ENCODE measurements around the gene RHEB. TPM values are rescaled to one million over a fixed set of nuclear protein-coding genes. Genes with fewer than 3 reads are reported as not detected.
A peak's percentile ranks its signal among the peaks of the same experiment; 100 is the strongest.

RHEB gene
- total and polyA plus RNA-seq, 2 of the 4 experiments (the other 2 are of a cell fraction) = 19.7 to 67.2 TPM

DNA sequence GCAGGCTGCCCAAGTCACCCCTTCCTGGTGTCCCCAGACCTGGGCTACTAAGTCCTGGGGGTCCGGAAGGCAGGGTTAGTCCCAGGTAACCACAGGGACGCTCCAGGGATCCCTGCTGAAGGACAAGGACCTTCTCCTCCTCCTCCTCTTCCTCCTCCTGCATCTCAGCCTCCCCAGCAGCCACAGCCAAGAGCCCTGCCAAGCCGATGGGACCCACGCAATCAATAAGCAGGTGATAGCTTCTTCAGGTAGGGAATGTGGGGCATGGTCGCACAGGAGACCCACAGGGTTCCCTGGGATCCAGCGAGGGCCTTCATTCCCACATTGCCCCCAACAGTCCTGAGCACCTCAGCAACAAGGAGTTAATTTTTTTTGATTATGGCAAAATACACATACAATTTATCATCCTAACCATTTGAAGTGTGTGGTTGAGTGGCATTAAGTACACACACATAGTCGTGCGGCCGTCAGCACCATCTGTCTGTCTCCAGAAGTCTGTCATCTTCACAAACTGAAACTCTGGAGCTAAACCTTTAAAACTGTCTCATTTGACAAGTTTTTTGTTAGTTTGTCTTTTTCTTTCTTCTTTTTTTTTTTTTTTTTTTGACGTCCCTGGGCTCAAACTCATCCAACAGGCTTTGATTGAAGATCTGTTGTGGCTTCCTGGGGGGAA, 91.9 kb downstream of the RHEB start:
- CTCF ChIA-PET = no interaction called here
- BruUV-seq (replicated peaks) = no TSS peak
- Histone ChIP-seq H3K23ac (ENCODE audit: low read depth, low read length) (no peak overlapping the region; the same call in 1 of the 2 replicates), H3K79me1 (ENCODE audit: low read depth in 1 of 2, low read length in 2 of 2) (no peaks in the 10 kb centered on the region; a peak in 1 of 4 replicates), H2AFZ (replicated peaks; ENCODE audit: low read length, poor library complexity) (peak overlapping the region; percentile 78), H3K4me3 (ENCODE audit: insufficient read depth, low read depth, low read length) (no peak overlapping the region), H3K14ac (replicated peaks; ENCODE audit: low read depth, low read length) (peak overlapping the region; percentile 38), H4K8ac (ENCODE audit: low read depth in 2 of 2, low read length in 2 of 2) (peak overlapping the region; percentile 59 to 61; a peak in 3 of 4 replicates), H2BK15ac (ENCODE audit: low read depth, low read length) (peak overlapping the region; percentile 90; the same call in 2 of the 3 replicates), H3K56ac (ENCODE audit: extremely low read depth, insufficient read depth, low read length) (no peak overlapping the region), H3K9me3 (ENCODE audit: control insufficient read depth, insufficient read depth, low read length) (no peaks in the 10 kb centered on the region), H3K9me1 (ENCODE audit: insufficient read depth, low read length) (peaks cover 13% of the 10 kb centered on the region), H3K18ac (ENCODE audit: low read depth, low read length) (peak overlapping the region; percentile 72), H3K4me2 (ENCODE audit: low read depth, low read length) (no peak overlapping the region), H3K4me1 (ENCODE audit: control insufficient read depth, insufficient read depth, low read length) (peaks cover 39% of the 10 kb centered on the region), H3K27me3 (ENCODE audit: control insufficient read depth, insufficient read depth, low read length) (peaks cover 2% of the 10 kb centered on the region; the same call in 1 of the 2 replicates), H2BK5ac (ENCODE audit: low read depth, low read length, poor library complexity, severe bottlenecking) (peak overlapping the region; percentile 71), H3K9ac (ENCODE audit: low read depth, low read length) (no peak overlapping the region), H2BK20ac (ENCODE audit: low read depth, low read length) (peak overlapping the region; percentile 77), H2BK120ac (ENCODE audit: low read depth, low read length) (peak overlapping the region; percentile 95), H4K5ac (ENCODE audit: low read depth, low read length) (peak overlapping the region; percentile 74), H2AK5ac (ENCODE audit: low read depth, low read length) (peak overlapping the region; percentile 93), H3K4ac (ENCODE audit: low read depth, low read length) (peak overlapping the region; percentile 92), H4K20me1 (ENCODE audit: insufficient read depth, low read length) (peaks cover 5% of the 10 kb centered on the region; the same call in 1 of the 2 replicates), H3K36me3 (ENCODE audit: control insufficient read depth, insufficient read depth, low read length) (no peaks in the 10 kb centered on the region), H3K27ac (ENCODE audit: insufficient read depth, low read length) (peak overlapping the region; percentile 36; the same call in 1 of the 2 replicates), H4K91ac (ENCODE audit: insufficient read depth, low read depth, low read length) (peak overlapping the region; percentile 94), H2AK9ac (replicated peaks; ENCODE audit: low read depth, low read length, poor library complexity) (peak overlapping the region; percentile 76)
- no peak for DNase-seq
- dilution Hi-C loops (cut with HindIII; ENCODE audit: low sequenced_read_pairs, unreplicated experiment) (no loop called here), intact Hi-C loops (cut with micrococcal nuclease) (loop anchor here (5.0 kb wide), 1 partner anchor 61 kb away; no protein-coding TSS in a partner anchor), in situ Hi-C loops (cut with MboI; ENCODE audit: low sequenced_read_pairs) (no loop called here)
- ATAC-seq (ENCODE audit: low read depth) = no peak
- no CpG with 5 or more reads among the region's 10 CpGs for WGBS, 2 experiments (ENCODE audit: extremely low coverage in 2 of 2, insufficient read length in 1 of 2)
- POLR2A ChIA-PET (ENCODE audit: unreplicated experiment) = no interaction called here
- TF ChIP-seq MAZ (IDR thresholded peaks at IDR 0.05; ENCODE audit: borderline replicate concordance, low read depth, low read length) (no peak), FOS (IDR thresholded peaks at IDR 0.05; ENCODE audit: low read depth, low read length) (no peak), CHD1 (IDR thresholded peaks at IDR 0.05; ENCODE audit: low read depth, low read length) (no peak), RCOR1 (IDR thresholded peaks at IDR 0.05; ENCODE audit: insufficient replicate concordance, low read length) (no peak), RAD21 (IDR thresholded peaks at IDR 0.05; ENCODE audit: low read length) (no peak), MXI1 (IDR thresholded peaks at IDR 0.05; ENCODE audit: borderline replicate concordance, low read depth, low read length) (no peak), POLR2A (IDR thresholded peaks at IDR 0.05; ENCODE audit: low read depth, low read length) (no peak), SMC3 (IDR thresholded peaks at IDR 0.05; ENCODE audit: low read depth, low read length) (no peak), NFE2L2 (IDR thresholded peaks at IDR 0.05; ENCODE audit: low read depth, low read length) (no peak), BHLHE40 (IDR thresholded peaks at IDR 0.05; ENCODE audit: low read depth, low read length) (no peak), RFX5 (IDR thresholded peaks at IDR 0.05; ENCODE audit: low read depth, low read length) (no peak), MAFK (IDR thresholded peaks at IDR 0.05; ENCODE audit: low read depth, low read length) (no peak)
- TF ChIP-seq, protein P1, sequence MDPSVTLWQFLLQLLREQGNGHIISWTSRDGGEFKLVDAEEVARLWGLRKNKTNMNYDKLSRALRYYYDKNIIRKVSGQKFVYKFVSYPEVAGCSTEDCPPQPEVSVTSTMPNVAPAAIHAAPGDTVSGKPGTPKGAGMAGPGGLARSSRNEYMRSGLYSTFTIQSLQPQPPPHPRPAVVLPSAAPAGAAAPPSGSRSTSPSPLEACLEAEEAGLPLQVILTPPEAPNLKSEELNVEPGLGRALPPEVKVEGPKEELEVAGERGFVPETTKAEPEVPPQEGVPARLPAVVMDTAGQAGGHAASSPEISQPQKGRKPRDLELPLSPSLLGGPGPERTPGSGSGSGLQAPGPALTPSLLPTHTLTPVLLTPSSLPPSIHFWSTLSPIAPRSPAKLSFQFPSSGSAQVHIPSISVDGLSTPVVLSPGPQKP (IDR thresholded peaks at IDR 0.05; ENCODE audit: borderline replicate concordance, low read depth, low read length) = no peak
- TF ChIP-seq, protein P2, sequence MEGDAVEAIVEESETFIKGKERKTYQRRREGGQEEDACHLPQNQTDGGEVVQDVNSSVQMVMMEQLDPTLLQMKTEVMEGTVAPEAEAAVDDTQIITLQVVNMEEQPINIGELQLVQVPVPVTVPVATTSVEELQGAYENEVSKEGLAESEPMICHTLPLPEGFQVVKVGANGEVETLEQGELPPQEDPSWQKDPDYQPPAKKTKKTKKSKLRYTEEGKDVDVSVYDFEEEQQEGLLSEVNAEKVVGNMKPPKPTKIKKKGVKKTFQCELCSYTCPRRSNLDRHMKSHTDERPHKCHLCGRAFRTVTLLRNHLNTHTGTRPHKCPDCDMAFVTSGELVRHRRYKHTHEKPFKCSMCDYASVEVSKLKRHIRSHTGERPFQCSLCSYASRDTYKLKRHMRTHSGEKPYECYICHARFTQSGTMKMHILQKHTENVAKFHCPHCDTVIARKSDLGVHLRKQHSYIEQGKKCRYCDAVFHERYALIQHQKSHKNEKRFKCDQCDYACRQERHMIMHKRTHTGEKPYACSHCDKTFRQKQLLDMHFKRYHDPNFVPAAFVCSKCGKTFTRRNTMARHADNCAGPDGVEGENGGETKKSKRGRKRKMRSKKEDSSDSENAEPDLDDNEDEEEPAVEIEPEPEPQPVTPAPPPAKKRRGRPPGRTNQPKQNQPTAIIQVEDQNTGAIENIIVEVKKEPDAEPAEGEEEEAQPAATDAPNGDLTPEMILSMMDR (conservative IDR thresholded peaks at IDR 0.05; ENCODE audit: low read depth, low read length) = no peak
- TF ChIP-seq, protein P3, sequence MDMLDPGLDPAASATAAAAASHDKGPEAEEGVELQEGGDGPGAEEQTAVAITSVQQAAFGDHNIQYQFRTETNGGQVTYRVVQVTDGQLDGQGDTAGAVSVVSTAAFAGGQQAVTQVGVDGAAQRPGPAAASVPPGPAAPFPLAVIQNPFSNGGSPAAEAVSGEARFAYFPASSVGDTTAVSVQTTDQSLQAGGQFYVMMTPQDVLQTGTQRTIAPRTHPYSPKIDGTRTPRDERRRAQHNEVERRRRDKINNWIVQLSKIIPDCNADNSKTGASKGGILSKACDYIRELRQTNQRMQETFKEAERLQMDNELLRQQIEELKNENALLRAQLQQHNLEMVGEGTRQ (IDR thresholded peaks at IDR 0.05; ENCODE audit: low read depth, low read length) = no peak
